GM12878 (cell line): ENCODE data around the gene DCTN4. TPM values are rescaled to one million over a fixed set of nuclear protein-coding genes. Genes with fewer than 3 reads are reported as not detected.

Experiments used
- ATAC-seq: fragments of 200-7000 bp; cut with Tn5 transposase; 3 replicates; pipeline ENCODE4 v1.9.1; 2020; ENCODE audit warnings: mild to moderate bottlenecking, moderate library complexity
- BruUV-seq: library from RNA; stranded (reverse); fragments of 400-500 nt; replicated peaks from 2 replicates; lab custom pipeline; 2021; lab: Mats Ljungman, UMichigan
- CTCF ChIA-PET: fragments of 300-600 bp; sonication (Branson Sonifier 250); formaldehyde crosslinking; extraction: SDS; loops from one replicate; lab custom pipeline; 2021; ENCODE audit warnings: inconsistent platforms; lab: Yijun Ruan, JAX
- POLR2A ChIA-PET: fragments of 350-600 bp; formaldehyde crosslinking; extraction: SDS; loops from one replicate; lab custom pipeline; 2021; ENCODE audit warnings: inconsistent platforms; lab: Charles Lee
- RAD21 ChIA-PET: fragments of 300-600 bp; sonication (Branson Sonifier 250); formaldehyde crosslinking; loops from one replicate; lab custom pipeline; 2023; ENCODE audit warnings: antibody characterized with exemption; ENCODE audit not compliant: unreplicated experiment; lab: Charles Lee
- SMC1A ChIA-PET: fragments of 300-600 bp; sonication (Branson Sonifier 250); formaldehyde crosslinking; loops from one replicate; lab custom pipeline; 2023; ENCODE audit not compliant: unreplicated experiment, uncharacterized antibody; lab: Charles Lee
- DNase-seq: peaks from one replicate; pipeline ENCODE4 v3.0.0-alpha.2; 2011; ENCODE audit warnings: low read depth, low spot score
- FAIRE-seq: peaks from 3 replicates; lab custom pipeline; 2011; peaks lifted over from hg19 to GRCh38; lab: Jason Lieb, UNC
- H2AFZ ChIP-seq: 2 replicates; pipeline ENCODE4 v1.6.0; 2011; ENCODE audit warnings: low read depth, low read length, control low read depth; ENCODE audit not compliant: control insufficient read depth
- H3K27ac ChIP-seq: 2 replicates; pipeline ENCODE4 v1.5.1; 2011; ENCODE audit warnings: control low read depth; ENCODE audit not compliant: control insufficient read depth, insufficient read depth
- H3K27me3 ChIP-seq, 2 experiments: replicated peaks in 1 of 2; 2 replicates each; pipeline versions ENCODE4 v1.6.0 to v1.6.1; 2011; ENCODE audit warnings: low read length in 1 of 2; ENCODE audit not compliant: control insufficient read depth in 2 of 2, insufficient read depth in 2 of 2
- H3K36me3 ChIP-seq, 2 experiments: 2 replicates each; pipeline ENCODE4 v1.5.1; 2011; ENCODE audit warnings: low read length in 1 of 2; ENCODE audit not compliant: control insufficient read depth in 2 of 2, insufficient read depth in 2 of 2
- H3K4me1 ChIP-seq: 2 replicates; pipeline ENCODE4 v1.6.1; 2011; ENCODE audit warnings: mild to moderate bottlenecking, low read length, moderate library complexity, mixed read lengths; ENCODE audit not compliant: control insufficient read depth, insufficient read depth
- H3K4me2 ChIP-seq: 2 replicates; pipeline ENCODE4 v1.6.0; 2011; ENCODE audit warnings: control low read depth; ENCODE audit not compliant: control insufficient read depth, insufficient read depth
- H3K4me3 ChIP-seq: fragments of 200-600 bp; sonication (generic); 2 replicates; pipeline ENCODE4 v1.5.1; 2016
- H3K79me2 ChIP-seq: 2 replicates; pipeline ENCODE4 v1.6.0; 2011; ENCODE audit warnings: low read length; ENCODE audit not compliant: control insufficient read depth, insufficient read depth
- H3K9ac ChIP-seq: 2 replicates; pipeline ENCODE4 v1.8.0; 2011; ENCODE audit warnings: low read length, control low read depth, mixed read lengths; ENCODE audit not compliant: control insufficient read depth, insufficient read depth
- H3K9me3 ChIP-seq: replicated peaks from 3 replicates; pipeline ENCODE4 v1.5.1; 2011; ENCODE audit warnings: mild to moderate bottlenecking, low read length; ENCODE audit not compliant: control insufficient read depth, insufficient read depth
- H4K20me1 ChIP-seq: 2 replicates; pipeline ENCODE4 v1.6.0; 2011; ENCODE audit not compliant: control insufficient read depth, insufficient read depth
- BCL11A ChIP-seq: IDR thresholded peaks from 2 replicates; pipeline ENCODE4 v1.6.1; 2011; ENCODE audit warnings: low read depth, low read length
- BRCA1 ChIP-seq: IDR thresholded peaks from 2 replicates; pipeline ENCODE4 v1.6.1; 2011; ENCODE audit warnings: low read depth, low read length, improper control_type of control experiment
- FOS ChIP-seq: IDR thresholded peaks from 3 replicates; pipeline ENCODE4 v1.6.1; 2011; ENCODE audit warnings: borderline replicate concordance; ENCODE audit not compliant: insufficient read length; ENCODE audit errors: extremely low read depth
- IKZF2 ChIP-seq, 2 experiments: fragments of 450-650 bp; IDR thresholded peaks; 2 replicates each; pipeline ENCODE4 v1.6.1; 2017; ENCODE audit warnings: mild to moderate bottlenecking in 2 of 2, moderate library complexity in 2 of 2
- MXI1 ChIP-seq: fragments of 150-350 bp; IDR thresholded peaks from 2 replicates; pipeline ENCODE4 v1.6.1; 2011; ENCODE audit warnings: low read depth, mild to moderate bottlenecking, inconsistent platforms, low read length, improper control_type of control experiment
- NBN ChIP-seq: fragments of 450-650 bp; IDR thresholded peaks from 2 replicates; pipeline ENCODE4 v1.6.1; 2016
- NRF1 ChIP-seq: conservative IDR thresholded peaks from 2 replicates; pipeline ENCODE4 v1.6.1; 2011; ENCODE audit warnings: mild to moderate bottlenecking, low read depth, low read length, improper control_type of control experiment
- PAX8 ChIP-seq: fragments of 450-650 bp; IDR thresholded peaks from 2 replicates; pipeline ENCODE4 v1.6.1; 2017; ENCODE audit warnings: mild to moderate bottlenecking, moderate library complexity
- PML ChIP-seq: IDR thresholded peaks from 2 replicates; pipeline ENCODE4 v1.6.1; 2012; ENCODE audit warnings: low read length, inconsistent platforms
- POLR2AphosphoS2 ChIP-seq: IDR thresholded peaks from 2 replicates; pipeline ENCODE4 v1.6.1; 2011; ENCODE audit warnings: low read depth, mild to moderate bottlenecking, low read length, improper control_type of control experiment, moderate library complexity
- POLR2AphosphoS5 ChIP-seq: IDR thresholded peaks from 2 replicates; pipeline ENCODE4 v1.6.1; 2011; ENCODE audit warnings: mild to moderate bottlenecking, low read length, inconsistent platforms
- RCOR1 ChIP-seq: conservative IDR thresholded peaks from 2 replicates; pipeline ENCODE4 v1.6.1; 2012; ENCODE audit warnings: low read depth, low read length, improper control_type of control experiment
- RFX5 ChIP-seq: IDR thresholded peaks from 2 replicates; pipeline ENCODE4 v1.6.1; 2011; ENCODE audit warnings: low read depth, low read length, improper control_type of control experiment
- RUNX3 ChIP-seq: IDR thresholded peaks from 2 replicates; pipeline ENCODE4 v1.6.1; 2012; ENCODE audit warnings: low read length, inconsistent platforms
- SRF ChIP-seq, 2 experiments: IDR thresholded peaks; 2 replicates each; pipeline ENCODE4 v1.6.1; 2011; ENCODE audit warnings: low read depth in 2 of 2, low read length in 2 of 2, mild to moderate bottlenecking in 1 of 2, moderate library complexity in 1 of 2
- ZNF207 ChIP-seq: fragments of 450-650 bp; IDR thresholded peaks from 2 replicates; pipeline ENCODE4 v1.6.1; 2014; ENCODE audit warnings: antibody characterized with exemption, mild to moderate bottlenecking, borderline replicate concordance
- ZNF622 ChIP-seq: fragments of 450-650 bp; IDR thresholded peaks from 2 replicates; pipeline ENCODE4 v1.6.1; 2017; ENCODE audit warnings: mild to moderate bottlenecking, inconsistent platforms
- WGBS: methylation state at CpG from one replicate; pipeline ENCODE4 v1.1.6; 2016; ENCODE audit warnings: low lambda C conversion rate; ENCODE audit not compliant: insufficient replicate concordance, insufficient coverage; ENCODE audit errors: missing lambda C conversion rate; 5-methylcytosine and 5-hydroxymethylcytosine counted together
- in situ Hi-C: fragments of 300-500 bp; cut with MboI; formaldehyde crosslinking; loops from 9 replicates; pipeline ENCODE4 v1.14.3; 2018; ENCODE audit warnings: mixed read lengths
- intact Hi-C: fragments of 100-400 bp; cut with micrococcal nuclease; formaldehyde crosslinking; loops from one replicate; pipeline ENCODE4 v1.14.2; 2022; ENCODE audit not compliant: unreplicated experiment
- polyA plus RNA-seq, 11 experiments: library from polyadenylated mRNA; depleted of rRNA in 4 of 11; unstranded in 6 of 11; stranded (reverse) in 5 of 11; fragments of >200 nt; fragmentation: Nextera tagmentation in 4 of 11; fragmentation: Illumina TruSeq in 1 of 11; extraction: Ambion mirVana in 4 of 11; extraction: Trizol in 1 of 11; gene quantifications; 1 replicate in 1 of 11; 2 replicates in 10 of 11; pipeline versions ENCODE4 v1.2.1 to v1.2.3, GENCODE V29; 2011 to 2016; ENCODE audit warnings: inconsistent platforms in 2 of 11, missing spikeins in 2 of 11, low read depth in 1 of 11
- total RNA-seq, 4 experiments: library from RNA; depleted of rRNA in 3 of 4; stranded (reverse); fragments of >200 nt in 3 of 4; fragmentation: Illumina TruSeq in 1 of 4; extraction: Trizol in 1 of 4; gene quantifications; 2 replicates each; pipeline versions ENCODE4 v1.2.1 to v1.2.3, GENCODE V29; 2013 to 2021
- TF ChIP-seq, protein P1 (sequence below): fragments of 450-650 bp; IDR thresholded peaks from 2 replicates; pipeline ENCODE4 v1.6.1; 2018; ENCODE audit warnings: borderline replicate concordance, mild to moderate bottlenecking; ENCODE audit not compliant: partially characterized antibody
- TF ChIP-seq, protein P2 (sequence below): IDR thresholded peaks from 2 replicates; pipeline ENCODE4 v1.6.1; 2011; ENCODE audit warnings: borderline replicate concordance, low read depth, mild to moderate bottlenecking, moderate library complexity, mixed read lengths, low read length; ENCODE audit not compliant: insufficient read depth; ENCODE audit errors: extremely low read length
- TF ChIP-seq, protein P3 (sequence below): fragments of 150-350 bp; IDR thresholded peaks from 2 replicates; pipeline ENCODE4 v1.6.1; 2014; ENCODE audit warnings: mild to moderate bottlenecking, low read depth, low read length

The DCTN4 gene
- total and polyA plus RNA-seq, 10 of the 15 experiments (the other 5 are each of a cell fraction or from before 2014, with no cell fraction given) = 7.6 to 27.8 (median 18.0) TPM

DNA sequence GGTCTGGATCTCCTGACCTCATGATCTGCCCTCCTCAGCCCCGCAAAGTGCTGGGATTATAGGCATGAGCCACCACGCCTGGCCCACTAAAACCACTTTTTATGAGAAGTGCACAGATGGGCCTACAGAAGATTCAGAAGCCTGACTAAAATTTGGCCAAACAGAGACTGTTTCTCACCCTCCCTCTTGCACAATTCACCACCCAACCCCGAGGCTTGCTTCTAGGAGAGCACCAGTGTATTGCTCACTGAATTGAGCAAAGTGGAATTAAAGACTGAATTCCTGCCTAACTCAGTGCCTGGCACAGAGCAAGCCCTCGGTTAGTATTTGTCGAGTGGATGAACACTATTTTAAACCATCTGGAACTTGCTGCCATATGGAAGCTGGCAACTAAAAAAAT is 3.4 kb upstream of the DCTN4 start:
- DNase-seq = no peak
- ChIA-PET SMC1A (interaction anchor here (0.6 to 1.6 kb wide), 3 partner anchors 11 to 114 kb away, joined by 3 read pairs; no protein-coding TSS in a partner anchor), RAD21 (no interaction called here), CTCF (interaction anchor here (0.7 to 1.8 kb wide), 3 partner anchors 28 to 562 kb away, joined by 4 to 5 read pairs (median 4); partner anchors contain the start of gene IRGM), POLR2A (interaction anchor here (0.7 kb wide), 1 partner anchor 17 kb away, joined by 5 read pairs; no protein-coding TSS in a partner anchor)
- intact Hi-C loops = no loop called here
- 64% methylated on average over 5 of the region's 5 CpGs for WGBS
- in situ Hi-C loops = no loop called here
- H3K4me1 ChIP-seq = peaks cover 4% of the 10 kb centered on the region; the same call in 1 of the 2 replicates
- H4K20me1 ChIP-seq = no peaks in the 10 kb centered on the region
- ATAC-seq = no peak
- no peaks in the 10 kb centered on the region; the same call in 2 of the 3 replicates for H3K9me3 ChIP-seq
- peaks cover 12% of the 10 kb centered on the region for H3K79me2 ChIP-seq
- no peak for FAIRE-seq
- H3K4me2 ChIP-seq = no peak overlapping the region
- H3K27ac ChIP-seq = no peak overlapping the region
- no peak for TF ChIP-seq FOS
- TF ChIP-seq ZNF207 = no peak
- no peak for TF ChIP-seq NRF1
- TF ChIP-seq BRCA1 = no peak
- no peak for TF ChIP-seq RUNX3
- no peak for TF ChIP-seq PAX8
- TF ChIP-seq IKZF2 (IDR thresholded peaks at IDR 0.05) = no peak
- TF ChIP-seq, protein P1, sequence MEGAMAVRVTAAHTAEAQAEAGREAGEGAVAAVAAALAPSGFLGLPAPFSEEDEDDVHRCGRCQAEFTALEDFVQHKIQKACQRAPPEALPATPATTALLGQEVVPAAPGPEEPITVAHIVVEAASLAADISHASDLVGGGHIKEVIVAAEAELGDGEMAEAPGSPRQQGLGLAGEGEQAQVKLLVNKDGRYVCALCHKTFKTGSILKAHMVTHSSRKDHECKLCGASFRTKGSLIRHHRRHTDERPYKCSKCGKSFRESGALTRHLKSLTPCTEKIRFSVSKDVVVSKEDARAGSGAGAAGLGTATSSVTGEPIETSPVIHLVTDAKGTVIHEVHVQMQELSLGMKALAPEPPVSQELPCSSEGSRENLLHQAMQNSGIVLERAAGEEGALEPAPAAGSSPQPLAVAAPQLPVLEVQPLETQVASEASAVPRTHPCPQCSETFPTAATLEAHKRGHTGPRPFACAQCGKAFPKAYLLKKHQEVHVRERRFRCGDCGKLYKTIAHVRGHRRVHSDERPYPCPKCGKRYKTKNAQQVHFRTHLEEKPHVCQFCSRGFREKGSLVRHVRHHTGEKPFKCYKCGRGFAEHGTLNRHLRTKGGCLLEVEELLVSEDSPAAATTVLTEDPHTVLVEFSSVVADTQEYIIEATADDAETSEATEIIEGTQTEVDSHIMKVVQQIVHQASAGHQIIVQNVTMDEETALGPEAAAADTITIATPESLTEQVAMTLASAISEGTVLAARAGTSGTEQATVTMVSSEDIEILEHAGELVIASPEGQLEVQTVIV = no peak
- TF ChIP-seq RFX5 = no peak
- TF ChIP-seq, protein P2, sequence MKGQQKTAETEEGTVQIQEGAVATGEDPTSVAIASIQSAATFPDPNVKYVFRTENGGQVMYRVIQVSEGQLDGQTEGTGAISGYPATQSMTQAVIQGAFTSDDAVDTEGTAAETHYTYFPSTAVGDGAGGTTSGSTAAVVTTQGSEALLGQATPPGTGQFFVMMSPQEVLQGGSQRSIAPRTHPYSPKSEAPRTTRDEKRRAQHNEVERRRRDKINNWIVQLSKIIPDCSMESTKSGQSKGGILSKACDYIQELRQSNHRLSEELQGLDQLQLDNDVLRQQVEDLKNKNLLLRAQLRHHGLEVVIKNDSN = no peak
- no peak for TF ChIP-seq RCOR1
- no peak for TF ChIP-seq POLR2AphosphoS2
- no peak for TF ChIP-seq PML
- TF ChIP-seq POLR2AphosphoS5 = no peak
- no peak for TF ChIP-seq ZNF622
- no peak for TF ChIP-seq NBN
- no peak for TF ChIP-seq MXI1
- TF ChIP-seq SRF (IDR thresholded peaks at IDR 0.05; ENCODE audit: low read depth in 2 of 2, low read length in 2 of 2) = no peak
- TF ChIP-seq, protein P3, sequence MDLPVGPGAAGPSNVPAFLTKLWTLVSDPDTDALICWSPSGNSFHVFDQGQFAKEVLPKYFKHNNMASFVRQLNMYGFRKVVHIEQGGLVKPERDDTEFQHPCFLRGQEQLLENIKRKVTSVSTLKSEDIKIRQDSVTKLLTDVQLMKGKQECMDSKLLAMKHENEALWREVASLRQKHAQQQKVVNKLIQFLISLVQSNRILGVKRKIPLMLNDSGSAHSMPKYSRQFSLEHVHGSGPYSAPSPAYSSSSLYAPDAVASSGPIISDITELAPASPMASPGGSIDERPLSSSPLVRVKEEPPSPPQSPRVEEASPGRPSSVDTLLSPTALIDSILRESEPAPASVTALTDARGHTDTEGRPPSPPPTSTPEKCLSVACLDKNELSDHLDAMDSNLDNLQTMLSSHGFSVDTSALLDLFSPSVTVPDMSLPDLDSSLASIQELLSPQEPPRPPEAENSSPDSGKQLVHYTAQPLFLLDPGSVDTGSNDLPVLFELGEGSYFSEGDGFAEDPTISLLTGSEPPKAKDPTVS = no peak
- no peak for TF ChIP-seq BCL11A
- H3K4me3 ChIP-seq = no peak overlapping the region
- H3K27me3 ChIP-seq = no peaks in the 10 kb centered on the region
- H2AFZ ChIP-seq = no peak overlapping the region
- H3K9ac ChIP-seq = no peak overlapping the region
- no peaks in the 10 kb centered on the region for H3K36me3 ChIP-seq
- BruUV-seq = no TSS peak
